Lower leg skin (tissue), 4 donors: ENCODE measurements around the gene ZBED3. TPM values are rescaled to one million over a fixed set of nuclear protein-coding genes. Genes with fewer than 3 reads are reported as not detected.
"Not testable (repeated sequence)": the region's sequence is repeated elsewhere in the genome, so short reads cannot be mapped to it uniquely, and the experiment has no call there.

Experiments used
- DNase-seq, 2 donors: peaks; one replicate each; pipeline ENCODE4 v3.0.0-alpha.2; 2019; ENCODE audit warnings: low spot score in 2 of 2
- H3K4me3 ChIP-seq: fragments of 200-600 bp; sonication (generic); 2 replicates; pipeline ENCODE4 v1.5.1; 2017; ENCODE audit warnings: mild to moderate bottlenecking, low read depth; ENCODE audit not compliant: poor library complexity, severe bottlenecking
- POLR2A ChIP-seq, 2 donors: fragments of 450-650 bp; IDR thresholded peaks; one replicate each; pipeline ENCODE4 v1.6.1; 2016 to 2017; ENCODE audit warnings: antibody characterized with exemption in 2 of 2, mild to moderate bottlenecking in 1 of 2, moderate library complexity in 1 of 2
- WGBS, 2 donors: methylation state at CpG; one replicate each; pipeline ENCODE4 v1.1.5; 2018; 5-methylcytosine and 5-hydroxymethylcytosine counted together
- intact Hi-C: fragments of 100-400 bp; cut with DNase I; formaldehyde crosslinking; loops from one replicate; pipeline ENCODE4 v1.15.0; 2023; ENCODE audit warnings: low total_unique reads
- total RNA-seq, 4 donors: library from RNA; depleted of rRNA; stranded (reverse); fragments of >200 nt; gene quantifications; one replicate each; pipeline ENCODE4 v1.1.0, GENCODE V29; 2016
- TF ChIP-seq, protein P1 (sequence below), 3 donors: fragments of 450-650 bp; IDR thresholded peaks; one replicate each; pipeline ENCODE4 v1.5.1; 2016; ENCODE audit warnings: antibody characterized with exemption in 3 of 3, mild to moderate bottlenecking in 3 of 3, moderate library complexity in 2 of 3

The ZBED3 gene
- total RNA-seq, 4 donors from 2014 or later = 1.1 to 5.6 (median 3.6) TPM

DNA sequence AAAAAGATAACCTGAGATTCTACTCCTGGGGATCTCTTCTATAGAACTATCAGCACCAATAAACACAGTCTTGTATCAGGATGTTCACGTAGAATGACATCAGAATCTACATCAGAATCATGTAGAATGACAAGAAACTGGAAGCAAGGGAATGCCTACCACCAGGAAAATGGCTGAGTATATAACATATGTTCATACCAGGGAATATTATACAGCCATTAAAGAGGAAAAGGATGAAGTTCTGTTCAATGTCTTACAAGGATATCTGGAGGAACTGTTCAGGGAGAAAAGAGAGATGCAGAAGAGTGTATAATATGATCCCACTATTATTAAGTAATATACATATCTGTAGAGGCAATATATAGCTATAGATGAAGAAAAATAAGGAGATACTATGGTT, 4.8 kb downstream of the ZBED3 start:
- DNase-seq = no peak
- 48 to 100% methylated on average over 1 of the region's 1 CpG for WGBS, 2 donors
- no peak overlapping the region for H3K4me3 ChIP-seq
- intact Hi-C loops = no loop called here
- no peak for TF ChIP-seq POLR2A (IDR thresholded peaks at IDR 0.05)
- TF ChIP-seq, protein P1, sequence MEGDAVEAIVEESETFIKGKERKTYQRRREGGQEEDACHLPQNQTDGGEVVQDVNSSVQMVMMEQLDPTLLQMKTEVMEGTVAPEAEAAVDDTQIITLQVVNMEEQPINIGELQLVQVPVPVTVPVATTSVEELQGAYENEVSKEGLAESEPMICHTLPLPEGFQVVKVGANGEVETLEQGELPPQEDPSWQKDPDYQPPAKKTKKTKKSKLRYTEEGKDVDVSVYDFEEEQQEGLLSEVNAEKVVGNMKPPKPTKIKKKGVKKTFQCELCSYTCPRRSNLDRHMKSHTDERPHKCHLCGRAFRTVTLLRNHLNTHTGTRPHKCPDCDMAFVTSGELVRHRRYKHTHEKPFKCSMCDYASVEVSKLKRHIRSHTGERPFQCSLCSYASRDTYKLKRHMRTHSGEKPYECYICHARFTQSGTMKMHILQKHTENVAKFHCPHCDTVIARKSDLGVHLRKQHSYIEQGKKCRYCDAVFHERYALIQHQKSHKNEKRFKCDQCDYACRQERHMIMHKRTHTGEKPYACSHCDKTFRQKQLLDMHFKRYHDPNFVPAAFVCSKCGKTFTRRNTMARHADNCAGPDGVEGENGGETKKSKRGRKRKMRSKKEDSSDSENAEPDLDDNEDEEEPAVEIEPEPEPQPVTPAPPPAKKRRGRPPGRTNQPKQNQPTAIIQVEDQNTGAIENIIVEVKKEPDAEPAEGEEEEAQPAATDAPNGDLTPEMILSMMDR (IDR thresholded peaks at IDR 0.05) = no peak

DNA sequence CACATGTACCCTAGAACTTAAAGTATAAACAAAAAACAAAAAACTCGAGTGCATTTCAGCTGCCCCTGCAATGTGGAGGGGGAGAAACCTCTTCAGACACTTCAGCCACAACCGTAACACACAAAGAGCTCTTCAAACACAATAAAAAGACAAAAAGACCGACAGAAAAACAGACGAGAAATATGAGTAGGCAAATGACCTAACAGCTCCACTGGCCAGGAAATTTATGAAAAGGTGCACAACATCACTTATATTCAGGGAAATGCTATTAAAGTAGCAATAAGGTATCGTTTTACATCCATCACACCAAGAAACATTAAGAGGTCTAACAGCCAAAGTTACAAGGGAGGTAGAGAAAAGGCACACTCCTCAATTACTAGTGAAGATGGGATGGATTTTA, 6.2 kb downstream of the ZBED3 start:
- no peak overlapping the region for H3K4me3 ChIP-seq
- DNase-seq = no peak
- WGBS, 2 donors = 86 to 89% methylated on average over 5 of the region's 5 CpGs
- TF ChIP-seq, protein P1 (IDR thresholded peaks at IDR 0.05) = no peak
- no peak for TF ChIP-seq POLR2A (IDR thresholded peaks at IDR 0.05)
- intact Hi-C loops = no loop called here

DNA sequence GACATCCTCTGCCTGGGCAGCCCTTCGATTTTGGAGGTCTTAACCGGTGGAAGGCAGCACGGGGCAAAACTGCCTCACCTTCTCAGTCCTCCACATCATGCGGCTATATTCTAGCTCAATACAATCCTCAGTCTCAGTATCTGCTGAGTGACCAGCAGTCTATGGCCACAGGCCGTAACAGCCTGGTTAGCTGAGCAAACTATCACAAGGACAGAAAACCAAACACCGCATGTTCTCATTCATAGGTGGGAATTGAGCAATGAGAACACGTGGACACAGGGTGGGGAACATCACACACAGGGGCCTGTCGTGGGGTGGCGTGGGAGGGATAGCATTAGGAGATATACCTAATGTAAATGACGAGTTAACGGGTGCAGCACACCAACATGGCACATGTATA, 6.6 kb downstream of the ZBED3 start:
- H3K4me3 ChIP-seq, DNase-seq, intact Hi-C loops: not testable (repeated sequence)
- WGBS, 2 donors = 93 to 95% methylated on average over 11 of the region's 11 CpGs

DNA sequence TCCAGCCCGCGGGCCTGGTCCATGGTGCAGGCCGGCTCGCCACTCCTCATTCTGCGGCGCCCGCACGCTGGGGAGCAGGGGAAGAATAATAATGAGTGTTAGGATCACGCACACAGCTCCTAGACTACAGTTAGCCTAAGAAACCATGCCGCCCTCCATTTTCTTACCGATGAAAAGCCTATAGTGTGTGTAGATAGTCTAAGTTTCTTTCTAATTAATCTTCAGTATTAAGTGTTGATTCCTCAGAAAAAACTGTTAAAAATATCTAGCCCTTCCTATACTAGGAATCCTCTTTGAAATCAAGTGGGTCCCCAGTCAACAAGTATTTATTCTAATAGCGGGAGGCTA, 9.3 kb downstream of the ZBED3 start:
- no peak for DNase-seq
- H3K4me3 ChIP-seq = no peak overlapping the region
- intact Hi-C loops = loop anchor here (10.0 kb wide), 1 partner anchor 417 kb away; the partner anchor contains the start of gene WDR41
- no peak for TF ChIP-seq POLR2A (IDR thresholded peaks at IDR 0.05)
- TF ChIP-seq, protein P1 (IDR thresholded peaks at IDR 0.05) = no peak
- WGBS, 2 donors = 37 to 56% methylated on average over 12 of the region's 12 CpGs

DNA sequence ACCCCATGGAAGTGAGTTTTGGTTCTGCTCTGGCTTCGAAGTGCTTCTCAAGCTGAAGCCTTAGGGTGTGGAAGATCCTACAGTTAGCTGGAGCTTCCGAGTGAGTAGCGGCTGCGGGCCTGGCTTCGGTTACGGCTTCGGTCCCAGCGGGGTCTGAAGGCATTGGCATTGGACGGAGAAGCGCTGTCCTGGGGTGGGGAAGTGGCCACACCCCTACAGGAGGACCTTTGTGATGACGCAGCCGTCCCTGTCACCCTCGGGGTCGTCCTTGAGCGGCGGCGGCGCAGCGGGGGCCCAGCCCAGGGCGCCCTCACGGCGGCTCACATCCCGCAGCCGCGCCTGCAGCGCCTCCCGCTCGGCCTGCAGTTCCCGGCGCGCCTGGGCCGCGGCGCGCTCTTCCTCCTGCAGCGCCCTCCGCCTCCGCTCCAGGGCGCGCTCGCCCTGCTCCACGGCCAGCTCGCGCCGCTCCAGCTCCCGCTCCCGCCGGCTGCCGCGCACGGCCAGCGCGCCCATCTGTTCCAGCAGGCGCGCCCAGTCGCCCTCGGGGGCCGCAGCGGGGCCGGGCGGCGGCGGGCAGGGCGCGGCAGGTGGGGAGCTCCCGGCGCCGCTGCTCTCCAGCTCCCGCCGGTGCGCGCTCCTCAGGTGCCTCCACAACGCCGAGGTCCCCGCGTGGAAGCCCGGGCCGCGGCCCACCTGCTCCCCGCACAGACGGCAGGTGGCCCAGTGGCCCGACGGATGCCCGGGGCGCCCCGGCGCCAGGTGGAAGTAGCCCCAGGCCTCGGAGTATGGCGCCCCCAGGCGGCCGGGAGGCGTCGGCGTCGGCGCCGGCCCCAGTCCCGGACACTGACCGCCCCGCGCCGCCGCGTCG, 9.9 kb downstream of the ZBED3 start:
- intact Hi-C loops = loop anchor here (10.0 kb wide), 1 partner anchor 418 kb away; the partner anchor contains the start of gene WDR41
- H3K4me3 ChIP-seq = no peak overlapping the region
- DNase-seq = peak in 1 of 2 donors; percentile 93
- no peak for TF ChIP-seq POLR2A (IDR thresholded peaks at IDR 0.05)
- TF ChIP-seq, protein P1 (IDR thresholded peaks at IDR 0.05) = no peak
- 15 to 23% methylated on average over 25 to 61 of the region's 105 CpGs for WGBS, 2 donors

DNA sequence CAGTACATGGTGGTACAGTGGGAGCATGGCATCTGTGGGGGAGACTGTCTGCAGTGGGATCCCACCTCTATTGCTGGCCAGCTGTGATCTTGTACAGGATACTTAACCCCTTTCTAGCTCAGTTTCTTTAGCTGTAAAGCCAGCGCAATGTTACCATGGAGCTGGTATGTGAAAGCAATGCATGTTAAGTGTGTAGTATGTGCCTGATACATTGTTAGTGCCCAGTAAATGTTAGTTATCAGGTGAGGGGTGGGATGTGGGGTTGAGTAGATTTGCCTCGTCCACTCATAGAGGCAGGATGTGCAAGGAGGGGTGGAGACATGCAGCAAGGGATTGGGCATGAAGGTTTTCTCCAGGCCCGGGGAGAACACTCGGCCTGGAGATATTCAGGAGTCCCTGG, 12.3 kb downstream of the ZBED3 start:
- intact Hi-C loops = loop anchor here (10.0 kb wide), 1 partner anchor 420 kb away; the partner anchor contains the start of gene WDR41
- WGBS, 2 donors = 89 to 93% methylated on average over 4 of the region's 4 CpGs
- no peak for DNase-seq
- H3K4me3 ChIP-seq = no peak overlapping the region
- no peak for TF ChIP-seq POLR2A (IDR thresholded peaks at IDR 0.05)
- TF ChIP-seq, protein P1 (IDR thresholded peaks at IDR 0.05) = no peak
